CD4-positive, alpha-beta T cell treated with Interferon gamma for 1 hour (primary cell): Measurements from ENCODE around the gene CCDC82.

Source experiments
- DNase-seq: peaks from one replicate; pipeline ENCODE4 v3.0.0-alpha.2; 2020

CCDC82 gene

DNA sequence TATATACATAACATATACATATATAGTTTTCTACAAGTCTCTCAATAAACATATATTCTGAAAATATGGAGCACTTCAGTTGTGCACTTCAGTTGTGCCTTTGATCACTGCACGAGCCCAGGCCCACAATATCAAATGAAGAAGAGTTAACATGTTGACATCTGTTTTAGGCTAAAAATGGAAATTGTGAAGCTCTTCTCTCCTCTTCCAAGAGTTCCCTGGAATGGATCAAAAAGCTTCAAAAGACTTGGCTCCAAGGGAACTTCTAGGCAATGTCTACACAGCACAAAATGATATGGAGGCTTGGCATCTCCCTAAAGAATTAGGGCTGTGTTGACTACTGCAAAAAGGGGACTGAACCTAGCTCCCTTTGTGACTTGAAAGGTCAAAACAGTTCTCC lies 83.6 kb downstream of the CCDC82 start:
- no peak for DNase-seq

DNA sequence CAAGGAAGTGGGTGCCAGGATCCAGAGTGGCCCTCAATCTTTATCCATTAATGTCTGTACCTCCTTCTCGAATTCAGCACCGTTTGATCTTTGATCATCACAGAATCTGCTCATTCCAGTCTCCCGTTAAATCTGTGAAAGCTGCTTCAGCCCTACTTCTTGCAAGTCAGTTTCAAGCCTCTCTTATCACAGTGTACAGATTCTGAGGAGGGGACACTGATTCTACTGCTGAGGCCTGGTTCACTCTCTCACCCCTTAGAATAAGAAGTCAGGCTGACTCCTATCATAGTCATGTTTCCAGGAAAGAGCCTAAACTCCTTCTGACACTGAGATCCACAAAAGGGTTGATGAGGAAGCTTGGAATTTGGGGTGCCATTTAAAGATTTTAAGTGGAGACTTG lies 85.7 kb downstream of the CCDC82 start:
- no peak for DNase-seq

DNA sequence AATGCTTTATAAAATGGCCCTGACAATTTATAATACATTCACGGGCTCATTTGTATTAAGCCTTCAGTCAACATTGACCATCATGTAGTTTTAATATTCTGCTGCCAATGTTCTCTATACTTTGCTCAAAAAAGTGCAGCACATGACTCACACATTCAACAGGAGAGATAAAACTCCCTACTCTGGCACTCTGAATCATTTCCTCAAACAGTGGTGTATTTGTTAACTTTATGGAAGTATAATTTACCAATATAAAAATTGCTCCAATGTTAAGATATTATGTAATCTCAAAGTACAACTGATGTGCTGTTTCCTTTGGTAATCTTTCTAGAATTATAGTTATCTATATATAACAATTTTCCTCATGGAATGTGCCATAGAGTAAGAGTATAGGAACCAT lies 86.6 kb downstream of the CCDC82 start:
- DNase-seq = no peak
